Activated naive CD4-positive, alpha-beta T cell treated with anti-CD3 and anti-CD28 coated beads, Interleukin-2, amount 50 U/mL, for 72 hours (primary cell): ENCODE data around the gene PMM1. TPM values are rescaled to one million over a fixed set of nuclear protein-coding genes. Genes with fewer than 3 reads are reported as not detected.
"Not testable (repeated sequence)": the region's sequence is repeated elsewhere in the genome, so short reads cannot be mapped to it uniquely, and the experiment has no call there.

Experiments
- ATAC-seq, 2 donors: fragments of 150-1000 bp; cut with Tn5 transposase; 2 replicates each; pipeline ENCODE4 v1.10.0; 2021; ENCODE audit warnings: mild to moderate bottlenecking in 2 of 2, moderate library complexity in 2 of 2
- DNase-seq, 2 donors: peaks; one replicate each; pipeline ENCODE4 v3.0.0; 2021 to 2022; ENCODE audit warnings: low spot score in 2 of 2
- H3K27ac Mint-ChIP-seq, 2 donors: one replicate each; pipeline ENCODE4 v1.8.0; 2022; ENCODE audit warnings: mild to moderate bottlenecking in 2 of 2, mixed read lengths in 2 of 2
- H3K36me3 Mint-ChIP-seq, 2 donors: one replicate each; pipeline ENCODE4 v1.8.0; 2022; ENCODE audit warnings: mixed read lengths in 2 of 2
- H3K9me3 Mint-ChIP-seq, 2 donors: one replicate each; pipeline ENCODE4 v1.8.0; 2022; ENCODE audit warnings: mixed read lengths in 2 of 2
- total RNA-seq, 2 donors: library from RNA; stranded (reverse); gene quantifications; one replicate each; pipeline ENCODE4 v1.2.3, GENCODE V29; 2022

The PMM1 gene
- total RNA-seq, 2 donors from 2014 or later, result 43.4 to 49.9 TPM

- Mint-ChIP-seq H3K27ac (peak overlapping the region; percentile 73 to 93), H3K36me3 (peaks cover 35 to 45% of the 10 kb centered on the region in 2 donors), H3K9me3 (no peaks in the 10 kb centered on the region)
- ATAC-seq (peak; percentile 99 to 100), DNase-seq (peak; percentile 54 to 83)
Observed at GRCh38 chr22:41603873-41604332, 14.3 kb upstream of the PMM1 start.

GRCh38 chr22:41600976-41601375, 11.3 kb upstream of the PMM1 start:
- Mint-ChIP-seq H3K27ac (no peak overlapping the region), H3K9me3 (no peaks in the 10 kb centered on the region), H3K36me3 (peaks cover 31 to 34% of the 10 kb centered on the region in 2 donors)
- ATAC-seq (no peak), DNase-seq (no peak)

- no peak for ATAC-seq
- H3K9me3 Mint-ChIP-seq, result no peaks in the 10 kb centered on the region
- DNase-seq, result no peak
- no peak overlapping the region for H3K27ac Mint-ChIP-seq
- peaks cover 13 to 23% of the 10 kb centered on the region in 2 donors for H3K36me3 Mint-ChIP-seq
Observed at GRCh38 chr22:41598891-41599635, 9.4 kb upstream of the PMM1 start.

GRCh38 chr22:41598081-41598480, 8.4 kb upstream of the PMM1 start:
- Mint-ChIP-seq H3K36me3 (peaks cover 10 to 17% of the 10 kb centered on the region in 2 donors), H3K9me3 (no peaks in the 10 kb centered on the region), H3K27ac (no peak overlapping the region)
- no peak for ATAC-seq
- no peak for DNase-seq

- ATAC-seq, result peak in 1 of 2 donors; percentile 32
- H3K27ac Mint-ChIP-seq, result no peak overlapping the region
- no peaks in the 10 kb centered on the region for H3K9me3 Mint-ChIP-seq
- no peak for DNase-seq
- peaks cover 5 to 12% of the 10 kb centered on the region in 2 donors for H3K36me3 Mint-ChIP-seq
Observed at GRCh38 chr22:41597635-41597953, 8.0 kb upstream of the PMM1 start.

- DNase-seq (peak in 1 of 2 donors; percentile 46), ATAC-seq (peak; percentile 76 to 80)
- peak overlapping the region; percentile 57 to 65 for H3K27ac Mint-ChIP-seq
- no peaks in the 10 kb centered on the region for H3K9me3 Mint-ChIP-seq
- peaks cover 0 to 7% of the 10 kb centered on the region in 2 donors for H3K36me3 Mint-ChIP-seq
Observed at GRCh38 chr22:41596776-41597634, 7.4 kb upstream of the PMM1 start.

GRCh38 chr22:41595703-41596102, 6.1 kb upstream of the PMM1 start:
- Mint-ChIP-seq H3K27ac (no peak overlapping the region), H3K9me3 (no peaks in the 10 kb centered on the region), H3K36me3 (no peaks in the 10 kb centered on the region)
- ATAC-seq, result no peak
- DNase-seq, result no peak

GRCh38 chr22:41593336-41593960, 3.8 kb upstream of the PMM1 start:
- ATAC-seq, H3K36me3 Mint-ChIP-seq, H3K27ac Mint-ChIP-seq, DNase-seq, H3K9me3 Mint-ChIP-seq: not testable (repeated sequence)

GRCh38 chr22:41587347-41587723, 2.3 kb downstream of the PMM1 start:
- ATAC-seq, result no peak
- peaks cover 6 to 7% of the 10 kb centered on the region in 2 donors for H3K36me3 Mint-ChIP-seq
- H3K9me3 Mint-ChIP-seq, result no peaks in the 10 kb centered on the region

GRCh38 chr22:41585898-41586297, 3.7 kb downstream of the PMM1 start:
- ATAC-seq (no peak), DNase-seq (no peak)
- no peaks in the 10 kb centered on the region for H3K9me3 Mint-ChIP-seq
- H3K36me3 Mint-ChIP-seq, result peaks cover 6 to 7% of the 10 kb centered on the region in 2 donors
- H3K27ac Mint-ChIP-seq, result no peak overlapping the region

More at GRCh38 chr22:41587347-41587723, 2.3 kb downstream of the PMM1 start:
- no peak overlapping the region for H3K27ac Mint-ChIP-seq
- DNase-seq, result no peak

- H3K36me3 Mint-ChIP-seq, result peaks cover 6 to 7% of the 10 kb centered on the region in 2 donors
- peak overlapping the region in 1 of 2 donors; percentile 65 for H3K27ac Mint-ChIP-seq
- no peaks in the 10 kb centered on the region for H3K9me3 Mint-ChIP-seq
- ATAC-seq (no peak), DNase-seq (no peak)
Observed at GRCh38 chr22:41584881-41585280, 4.8 kb downstream of the PMM1 start.

GRCh38 chr22:41582694-41583093, 6.9 kb downstream of the PMM1 start:
- DNase-seq (no peak), ATAC-seq (no peak)
- Mint-ChIP-seq H3K9me3 (no peaks in the 10 kb centered on the region), H3K36me3 (no peaks in the 10 kb centered on the region), H3K27ac (peak overlapping the region in 1 of 2 donors; percentile 26)

- Mint-ChIP-seq H3K9me3 (no peaks in the 10 kb centered on the region), H3K36me3 (no peaks in the 10 kb centered on the region), H3K27ac (no peak overlapping the region)
- ATAC-seq, result no peak
- no peak for DNase-seq
Observed at GRCh38 chr22:41579997-41580355, 9.7 kb downstream of the PMM1 start.

GRCh38 chr22:41579297-41579996, 10.2 kb downstream of the PMM1 start:
- Mint-ChIP-seq H3K27ac (no peak overlapping the region), H3K9me3 (no peaks in the 10 kb centered on the region), H3K36me3 (no peaks in the 10 kb centered on the region)
- DNase-seq (no peak), ATAC-seq (no peak)

- DNase-seq (no peak), ATAC-seq (no peak)
- Mint-ChIP-seq H3K27ac (peak overlapping the region in 1 of 2 donors; percentile 50), H3K9me3 (no peaks in the 10 kb centered on the region), H3K36me3 (no peaks in the 10 kb centered on the region)
Observed at GRCh38 chr22:41578818-41579217, 10.8 kb downstream of the PMM1 start.

GRCh38 chr22:41578114-41578513, 11.5 kb downstream of the PMM1 start:
- H3K9me3 Mint-ChIP-seq, result no peaks in the 10 kb centered on the region
- no peaks in the 10 kb centered on the region for H3K36me3 Mint-ChIP-seq
- H3K27ac Mint-ChIP-seq, result peak overlapping the region in 1 of 2 donors; percentile 31
- DNase-seq, result no peak
- no peak for ATAC-seq
